H9 (cell line): Measurements from ENCODE around the gene MYCBP2. TPM values are rescaled to one million over a fixed set of nuclear protein-coding genes. Genes with fewer than 3 reads are reported as not detected.

Experiments
- DNase-seq: peaks from one replicate; pipeline ENCODE4 v3.0.0-alpha.2; 2017
- H2AFZ ChIP-seq: one replicate; pipeline ENCODE4 v1.6.1; 2013; ENCODE audit warnings: mild to moderate bottlenecking, low read length, control low read depth, moderate library complexity
- H2AK5ac ChIP-seq: 2 replicates; pipeline ENCODE4 v1.6.1; 2013; ENCODE audit warnings: low read length, control low read depth, mixed read lengths; ENCODE audit not compliant: insufficient read length
- H2BK120ac ChIP-seq: one replicate; pipeline ENCODE4 v1.6.1; 2013; ENCODE audit warnings: low read depth, mild to moderate bottlenecking, low read length, control low read depth, inconsistent platforms; ENCODE audit not compliant: poor library complexity, severe bottlenecking
- H2BK12ac ChIP-seq: 2 replicates; pipeline ENCODE4 v1.6.1; 2013; ENCODE audit warnings: low read length, control low read depth, mixed read lengths, low read depth; ENCODE audit not compliant: insufficient read length
- H2BK15ac ChIP-seq: 2 replicates; pipeline ENCODE4 v1.6.1; 2013; ENCODE audit warnings: low read depth, low read length, control low read depth
- H2BK20ac ChIP-seq: one replicate; pipeline ENCODE4 v1.6.1; 2013; ENCODE audit warnings: low read depth, mild to moderate bottlenecking, low read length, control low read depth, inconsistent platforms; ENCODE audit not compliant: poor library complexity, severe bottlenecking
- H2BK5ac ChIP-seq: 2 replicates; pipeline ENCODE4 v1.6.1; 2013; ENCODE audit warnings: low read length, control low read depth, mixed read lengths; ENCODE audit not compliant: insufficient read length
- H3K14ac ChIP-seq: 2 replicates; pipeline ENCODE4 v1.6.1; 2013; ENCODE audit warnings: low read length, control low read depth; ENCODE audit not compliant: insufficient read depth
- H3K18ac ChIP-seq: 2 replicates; pipeline ENCODE4 v1.6.1; 2013; ENCODE audit warnings: low read depth, mild to moderate bottlenecking, mixed read lengths, low read length, control low read depth; ENCODE audit not compliant: insufficient read length
- H3K23ac ChIP-seq: 2 replicates; pipeline ENCODE4 v1.6.1; 2013; ENCODE audit warnings: low read length, control low read depth, mixed read lengths, low read depth; ENCODE audit not compliant: insufficient read length
- H3K23me2 ChIP-seq: 2 replicates; pipeline ENCODE4 v1.6.1; 2013; ENCODE audit warnings: low read depth, mild to moderate bottlenecking, mixed read lengths, low read length, control low read depth; ENCODE audit not compliant: insufficient read length, poor library complexity, severe bottlenecking
- H3K27ac ChIP-seq: 2 replicates; pipeline ENCODE4 v1.5.1; 2013; ENCODE audit warnings: low read length, control low read depth, mixed read lengths, low read depth; ENCODE audit not compliant: insufficient read length
- H3K27me3 ChIP-seq: 2 replicates; pipeline ENCODE4 v1.6.1; 2013; ENCODE audit warnings: low read length, control low read depth, inconsistent platforms; ENCODE audit not compliant: insufficient read depth
- H3K4ac ChIP-seq: 2 replicates; pipeline ENCODE4 v1.6.1; 2013; ENCODE audit warnings: low read depth, mild to moderate bottlenecking, control low read depth, inconsistent platforms, low read length, moderate library complexity
- H3K4me1 ChIP-seq: 2 replicates; pipeline ENCODE4 v1.6.1; 2013; ENCODE audit warnings: low read length, control low read depth, inconsistent platforms; ENCODE audit not compliant: insufficient read depth
- H3K4me2 ChIP-seq: 2 replicates; pipeline ENCODE4 v1.6.1; 2013; ENCODE audit warnings: low read length, control low read depth, mixed read lengths; ENCODE audit not compliant: insufficient read length, insufficient read depth
- H3K56ac ChIP-seq: 2 replicates; pipeline ENCODE4 v1.6.1; 2013; ENCODE audit warnings: low read depth, mild to moderate bottlenecking, mixed read lengths, low read length, control low read depth; ENCODE audit not compliant: insufficient read length
- H3K79me1 ChIP-seq: 2 replicates; pipeline ENCODE4 v1.6.1; 2013; ENCODE audit warnings: low read depth, mild to moderate bottlenecking, moderate library complexity, low read length, control low read depth, inconsistent platforms; ENCODE audit not compliant: insufficient read depth, poor library complexity, severe bottlenecking
- H3K79me2 ChIP-seq: 2 replicates; pipeline ENCODE4 v1.6.1; 2013; ENCODE audit warnings: low read length, control low read depth, inconsistent platforms; ENCODE audit not compliant: insufficient read depth
- H3K9ac ChIP-seq: 2 replicates; pipeline ENCODE4 v1.6.1; 2013; ENCODE audit warnings: low read length, control low read depth, mixed read lengths; ENCODE audit not compliant: insufficient read length; ENCODE audit errors: extremely low read depth
- H3K9me3 ChIP-seq: one replicate; pipeline ENCODE4 v1.6.1; 2013; ENCODE audit warnings: low read depth, low read length, inconsistent platforms; ENCODE audit not compliant: control insufficient read depth
- H3T11ph ChIP-seq: one replicate; pipeline ENCODE4 v1.6.1; 2013; ENCODE audit warnings: mild to moderate bottlenecking, low read length, control low read depth, inconsistent platforms
- H4K20me1 ChIP-seq: one replicate; pipeline ENCODE4 v1.6.1; 2013; ENCODE audit not compliant: control insufficient read depth, insufficient read length, insufficient read depth
- H4K5ac ChIP-seq: 2 replicates; pipeline ENCODE4 v1.6.1; 2013; ENCODE audit warnings: low read depth, mild to moderate bottlenecking, mixed read lengths, low read length, control low read depth; ENCODE audit not compliant: insufficient read length
- H4K8ac ChIP-seq: replicated peaks from 2 replicates; pipeline ENCODE4 v1.6.1; 2013; ENCODE audit warnings: low read length, control low read depth, mixed read lengths, low read depth; ENCODE audit not compliant: insufficient read length
- H4K91ac ChIP-seq: 2 replicates; pipeline ENCODE4 v1.6.1; 2013; ENCODE audit warnings: low read depth, mild to moderate bottlenecking, moderate library complexity, mixed read lengths, low read length, control low read depth; ENCODE audit not compliant: insufficient read length
- H3K27ac Mint-ChIP-seq, 3 experiments: 2 replicates in 2 of 3; 3 replicates in 1 of 3; pipeline ENCODE4 v1.8.0; 2020 to 2021; ENCODE audit warnings: mixed read lengths in 3 of 3, mild to moderate bottlenecking in 1 of 3, moderate library complexity in 1 of 3
- H3K27me3 Mint-ChIP-seq: 2 replicates; pipeline ENCODE4 v1.8.0; 2021; ENCODE audit warnings: low read depth, mild to moderate bottlenecking, moderate library complexity, mixed read lengths
- H3K36me3 Mint-ChIP-seq, 3 experiments: 2 replicates in 2 of 3; 3 replicates in 1 of 3; pipeline ENCODE4 v1.8.0; 2020 to 2021; ENCODE audit warnings: low read depth in 3 of 3, mixed read lengths in 3 of 3; ENCODE audit not compliant: insufficient read depth in 1 of 3
- H3K4me1 Mint-ChIP-seq, 2 experiments: 2 replicates each; pipeline ENCODE4 v1.8.0; 2020; ENCODE audit warnings: mixed read lengths in 2 of 2
- H3K4me3 Mint-ChIP-seq, 2 experiments: 2 replicates in 1 of 2; 3 replicates in 1 of 2; pipeline ENCODE4 v1.8.0; 2020 to 2021; ENCODE audit warnings: mild to moderate bottlenecking in 2 of 2, mixed read lengths in 2 of 2, moderate library complexity in 1 of 2
- H3K9me3 Mint-ChIP-seq, 2 experiments: 2 replicates in 1 of 2; 3 replicates in 1 of 2; pipeline ENCODE4 v1.8.0; 2020; ENCODE audit warnings: mild to moderate bottlenecking in 2 of 2, mixed read lengths in 2 of 2, moderate library complexity in 1 of 2
- CTCF ChIP-seq: fragments of 200-600 bp; sonication (generic); conservative IDR thresholded peaks from 3 replicates; pipeline ENCODE4 v1.8.0; 2021; ENCODE audit warnings: antibody characterized with exemption, mild to moderate bottlenecking
- WGBS: extraction: QIAGEN DNeasy Blood & Tissue Kit; methylation state at CpG from one replicate; pipeline ENCODE4 v1.1.7; 2013; ENCODE audit warnings: missing lambda C conversion rate, low lambda C conversion rate, mixed read lengths; ENCODE audit not compliant: insufficient read length; ENCODE audit errors: extremely low coverage; 5-methylcytosine and 5-hydroxymethylcytosine counted together
- total RNA-seq: library from RNA; stranded (reverse); gene quantifications from 2 replicates; pipeline ENCODE4 v1.2.1, GENCODE V29; 2021

The MYCBP2 gene
- total RNA-seq, 1 experiment from 2014 or later, result 32.0 TPM

GRCh38 chr13:77262198-77262597 is 64.7 kb downstream of the MYCBP2 start:
- no peak overlapping the region for H2BK120ac ChIP-seq
- H3K23ac ChIP-seq, result no peak overlapping the region
- H2BK20ac ChIP-seq, result no peak overlapping the region
- H3K79me2 ChIP-seq, result no peaks in the 10 kb centered on the region
- no peaks in the 10 kb centered on the region for H3K27me3 Mint-ChIP-seq
- peaks cover 0 to 8% (median 7%) of the 10 kb centered on the region in 3 experiments; a peak in 3 of 7 replicates for H3K36me3 Mint-ChIP-seq
- no peak overlapping the region for H4K5ac ChIP-seq
- no peak overlapping the region for H2AFZ ChIP-seq
- no peak overlapping the region for H3K27ac Mint-ChIP-seq
- H3K4ac ChIP-seq, result no peak overlapping the region
- no peak overlapping the region for H3K14ac ChIP-seq
- H3T11ph ChIP-seq, result no peak overlapping the region
- DNase-seq, result no peak
- no peak overlapping the region for H3K4me3 Mint-ChIP-seq
- no peaks in the 10 kb centered on the region for H3K4me1 Mint-ChIP-seq
- H2AK5ac ChIP-seq, result no peak overlapping the region
- no peak overlapping the region for H3K18ac ChIP-seq
- TF ChIP-seq CTCF, result no peak
- WGBS, result 100% methylated on average over 1 of the region's 2 CpGs
- H3K9ac ChIP-seq, result no peak overlapping the region
- H3K4me1 ChIP-seq, result no peaks in the 10 kb centered on the region
- H3K9me3 Mint-ChIP-seq, result no peaks in the 10 kb centered on the region
- H3K9me3 ChIP-seq, result no peaks in the 10 kb centered on the region
- H4K91ac ChIP-seq, result no peak overlapping the region
- no peak overlapping the region for H2BK12ac ChIP-seq
- H3K27ac ChIP-seq, result no peak overlapping the region
- no peak overlapping the region for H3K56ac ChIP-seq
- H2BK15ac ChIP-seq, result no peak overlapping the region
- H3K4me2 ChIP-seq, result no peak overlapping the region
- H4K8ac ChIP-seq, result no peak overlapping the region
- no peaks in the 10 kb centered on the region for H4K20me1 ChIP-seq
- H3K27me3 ChIP-seq, result no peaks in the 10 kb centered on the region
- H3K79me1 ChIP-seq, result no peaks in the 10 kb centered on the region
- H2BK5ac ChIP-seq, result no peak overlapping the region
- H3K23me2 ChIP-seq, result no peaks in the 10 kb centered on the region
